RPMI8226 (cell line): ENCODE measurements around the gene NPC1.
"Not testable (repeated sequence)": the region's sequence is repeated elsewhere in the genome, so short reads cannot be mapped to it uniquely, and the experiment has no call there.

Source experiments
- DNase-seq: peaks from one replicate; pipeline ENCODE4 v3.0.0-alpha.2; 2015

The NPC1 gene

GRCh38 chr18:23573626-23574431 is 12.5 kb downstream of the NPC1 start:
- DNase-seq, result no peak

DNA sequence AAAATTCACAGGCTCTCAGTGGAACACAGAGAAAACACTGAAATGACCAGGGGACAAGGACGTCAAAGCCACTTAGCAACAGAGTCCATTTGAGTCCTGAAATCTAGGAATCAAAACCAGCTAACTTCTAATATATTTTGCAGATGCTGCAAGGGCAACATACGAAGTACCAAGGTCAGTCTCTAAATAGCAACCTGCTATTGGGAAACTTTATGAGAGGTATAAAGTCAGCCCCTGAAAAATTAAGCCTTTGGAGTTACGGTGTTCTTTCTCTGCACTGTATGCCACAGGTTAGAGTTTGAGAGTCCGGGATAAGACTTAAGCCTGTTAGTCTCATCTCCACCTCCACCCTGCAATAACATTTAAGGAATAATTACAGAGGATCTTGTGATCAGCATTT is 13.3 kb downstream of the NPC1 start:
- DNase-seq, result no peak

DNA sequence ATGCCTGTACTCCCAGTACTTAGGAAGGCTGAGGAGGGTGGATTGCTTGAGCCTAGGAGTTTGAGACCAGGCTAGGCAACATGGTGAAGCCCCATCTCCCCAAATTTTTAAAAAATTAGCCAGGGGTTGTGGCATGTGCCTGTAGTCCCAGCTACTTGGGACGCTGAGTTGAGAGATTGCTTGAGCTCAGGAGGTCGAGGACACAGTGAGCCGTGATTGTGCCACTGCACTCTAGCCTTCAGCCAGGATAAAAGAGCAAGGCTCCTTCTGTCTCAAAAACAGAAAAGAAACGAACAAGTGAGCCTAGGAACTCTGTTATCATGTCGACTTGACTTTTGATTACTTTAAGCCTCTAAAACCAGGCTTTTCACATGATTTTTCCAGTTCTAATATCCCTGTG is 13.7 kb downstream of the NPC1 start:
- no peak for DNase-seq

GRCh38 chr18:23572012-23572411 is 14.3 kb downstream of the NPC1 start:
- no peak for DNase-seq

DNA sequence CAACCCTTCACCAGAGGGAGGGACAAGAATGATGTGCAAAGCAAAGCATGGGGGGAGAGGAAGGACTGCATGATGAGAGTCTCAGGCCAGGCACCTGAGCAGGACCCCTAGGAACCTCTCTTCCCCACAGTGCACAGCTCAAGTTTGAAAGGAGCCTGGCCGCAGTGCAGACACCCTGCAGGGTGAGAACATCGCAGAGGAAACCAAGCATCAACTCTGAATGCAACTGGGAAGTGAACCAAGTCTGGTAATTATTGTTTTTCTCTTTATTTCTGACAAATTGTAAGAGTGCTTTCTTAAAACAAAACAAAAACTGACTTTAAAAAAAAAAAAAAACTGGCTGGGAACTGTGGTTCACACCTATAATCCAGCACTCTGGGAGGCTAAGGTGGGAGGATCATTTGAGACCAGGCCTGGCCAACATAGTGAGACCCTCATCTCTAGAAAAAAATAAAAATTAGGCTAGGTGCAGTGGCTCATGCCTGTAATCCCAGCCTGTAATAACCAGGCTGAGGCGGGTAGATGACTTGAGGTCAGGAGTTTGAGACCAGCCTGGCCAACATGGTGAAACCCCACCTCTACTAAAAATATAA is 15.3 kb downstream of the NPC1 start:
- no peak for DNase-seq

DNA sequence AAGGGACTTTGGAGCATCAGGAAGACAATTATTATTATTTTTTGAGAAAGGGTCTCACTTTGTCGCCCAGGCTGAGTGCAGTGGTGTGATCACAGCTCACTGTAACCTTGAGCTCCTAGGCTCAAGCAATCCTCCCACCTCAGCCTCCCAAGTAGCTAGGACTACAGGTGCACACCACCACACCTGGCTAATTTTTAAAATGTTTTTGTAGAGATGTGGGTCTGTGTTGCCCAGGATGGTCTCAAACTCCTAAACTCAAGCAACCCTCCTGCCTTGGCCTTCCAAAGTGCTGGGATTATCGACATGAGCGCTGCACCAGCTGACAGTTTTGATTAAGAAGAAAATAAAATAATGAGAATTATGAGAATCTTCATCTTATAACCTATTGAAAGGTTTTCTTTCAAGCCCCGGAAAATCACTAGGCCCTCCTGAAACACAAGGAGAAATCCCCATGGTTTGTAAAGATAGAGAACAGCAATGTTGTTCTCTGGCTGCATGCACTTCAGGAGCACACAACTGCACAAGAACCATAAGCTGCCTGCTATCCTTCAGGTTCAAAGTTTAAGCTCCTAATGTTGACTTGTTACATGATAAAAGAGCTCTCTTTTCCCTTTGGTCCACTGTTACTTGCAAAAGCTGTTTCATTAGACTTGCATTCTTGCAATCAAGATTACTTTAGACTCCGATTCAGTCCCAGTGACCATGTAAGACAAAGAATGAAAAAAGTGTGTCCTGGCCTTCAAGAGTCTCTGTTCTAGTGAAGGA is 16.8 kb downstream of the NPC1 start:
- no peak for DNase-seq

DNA sequence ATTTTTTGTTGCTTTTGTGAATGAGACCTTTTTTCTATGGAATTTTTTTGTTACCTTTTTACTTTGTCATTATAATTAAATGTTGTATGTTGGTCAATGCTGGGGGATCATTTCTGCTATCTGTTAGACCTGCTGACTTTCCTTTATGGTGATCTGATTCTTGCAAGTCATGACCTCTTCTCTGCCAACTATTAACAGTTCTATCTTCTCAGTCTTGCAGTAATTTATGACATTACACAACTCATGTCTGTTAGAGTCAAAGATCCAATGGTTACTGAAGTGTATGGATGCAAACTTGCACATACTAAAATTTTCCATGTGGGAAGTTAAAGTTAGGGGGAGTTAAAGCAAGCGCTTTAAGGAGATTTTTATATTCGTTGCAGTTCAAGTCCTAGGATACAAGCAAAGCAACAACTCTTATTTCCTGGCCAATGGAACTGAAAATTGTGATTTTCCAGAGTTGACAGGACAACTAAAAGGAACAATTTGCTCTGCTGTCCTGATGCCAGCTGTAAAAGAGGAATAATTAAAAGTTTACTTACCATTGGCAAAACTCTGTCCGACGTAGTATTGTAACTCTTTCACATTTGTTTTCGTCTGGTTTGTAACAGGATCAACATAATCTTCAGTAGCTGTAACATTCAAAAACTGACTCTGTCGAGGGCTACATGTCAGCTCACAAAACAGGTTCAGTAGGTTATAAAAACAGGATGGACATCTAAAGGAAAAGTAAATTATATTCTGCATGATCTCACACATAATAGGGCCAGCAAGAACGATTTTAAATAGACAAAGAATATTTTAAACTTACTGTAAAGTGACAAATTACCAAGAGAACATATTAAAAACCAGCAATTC is 17.8 kb downstream of the NPC1 start:
- no peak for DNase-seq

DNA sequence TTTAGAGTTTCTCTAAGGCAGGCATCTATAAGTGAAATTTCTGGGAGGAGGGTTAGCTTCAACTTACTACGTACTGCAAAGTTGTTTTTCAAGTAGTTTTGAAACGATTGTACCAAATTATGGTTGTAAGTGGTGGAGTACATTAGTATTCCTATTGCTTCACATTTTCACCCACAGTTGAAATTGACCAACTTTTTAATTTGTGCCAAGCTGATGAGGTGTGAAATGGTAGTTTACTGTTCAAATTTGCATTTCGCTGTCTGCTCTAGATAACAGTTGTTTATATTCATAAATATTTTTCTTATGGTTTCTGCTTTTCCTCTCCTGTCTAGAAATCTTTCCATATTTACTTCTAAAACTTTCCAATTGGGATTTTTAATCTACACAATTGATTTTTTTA is 18.6 kb downstream of the NPC1 start:
- no peak for DNase-seq

- no peak for DNase-seq
Measured at GRCh38 chr18:23565916-23566547, 20.3 kb downstream of the NPC1 start.

GRCh38 chr18:23563377-23564043 is 22.8 kb downstream of the NPC1 start:
- no peak for DNase-seq

DNA sequence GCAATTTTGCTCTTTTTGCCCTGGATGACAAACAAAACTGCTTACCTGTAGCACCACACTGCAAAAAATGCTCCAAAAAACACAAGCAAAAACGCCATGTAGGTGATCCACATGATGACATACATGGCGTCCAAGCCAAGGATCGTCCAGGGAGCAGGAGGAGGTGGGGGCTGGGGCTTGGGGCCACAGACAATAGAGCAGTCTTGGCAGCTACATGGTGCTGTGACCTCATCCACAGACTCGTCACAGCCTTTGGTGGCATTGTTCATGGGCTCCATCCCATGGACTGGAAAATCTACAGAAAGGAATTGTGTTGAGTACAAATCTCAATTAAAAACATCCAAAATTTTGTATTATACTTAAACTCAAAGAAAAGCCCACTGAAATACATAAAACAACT is 26.1 kb downstream of the NPC1 start:
- no peak for DNase-seq

GRCh38 chr18:23557511-23557910 is 28.8 kb downstream of the NPC1 start:
- not testable (repeated sequence) for DNase-seq

DNA sequence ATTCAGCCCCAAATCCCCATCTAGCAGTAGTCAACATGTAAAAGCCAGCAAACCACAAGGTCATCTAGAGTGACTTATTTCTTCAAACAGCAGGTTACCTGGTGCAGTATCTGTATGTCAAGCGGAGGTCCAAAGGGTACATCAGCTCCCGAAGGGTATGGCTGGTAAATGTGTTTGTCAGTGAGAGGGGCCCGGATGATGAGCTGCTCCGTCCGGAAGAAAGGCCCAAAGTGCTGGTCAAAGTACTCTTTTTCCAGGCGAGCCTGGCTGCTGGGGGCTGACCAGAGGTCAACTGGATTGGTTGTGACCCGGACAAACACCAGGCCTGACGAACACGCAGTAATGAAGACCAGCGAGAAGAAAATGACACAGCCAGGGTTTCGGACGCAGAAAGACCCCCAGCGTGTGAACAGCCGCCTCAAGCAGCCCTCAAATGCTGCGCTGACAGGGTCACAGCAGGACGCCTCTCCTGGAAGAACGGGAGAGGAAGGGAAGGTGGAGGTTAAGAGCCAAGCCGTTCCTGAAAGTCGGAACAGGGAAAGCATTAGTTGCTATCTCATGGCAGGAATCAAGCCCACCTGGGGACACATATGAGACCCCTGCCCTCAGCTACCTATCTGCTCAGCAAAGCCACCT is 30.0 kb downstream of the NPC1 start:
- DNase-seq, result no peak

- DNase-seq, result no peak
Measured at GRCh38 chr18:23553887-23554286, 32.4 kb downstream of the NPC1 start.

- no peak for DNase-seq
Measured at GRCh38 chr18:23552505-23552904, 33.8 kb downstream of the NPC1 start.

- no peak for DNase-seq
Measured at GRCh38 chr18:23551978-23552377, 34.3 kb downstream of the NPC1 start.

DNA sequence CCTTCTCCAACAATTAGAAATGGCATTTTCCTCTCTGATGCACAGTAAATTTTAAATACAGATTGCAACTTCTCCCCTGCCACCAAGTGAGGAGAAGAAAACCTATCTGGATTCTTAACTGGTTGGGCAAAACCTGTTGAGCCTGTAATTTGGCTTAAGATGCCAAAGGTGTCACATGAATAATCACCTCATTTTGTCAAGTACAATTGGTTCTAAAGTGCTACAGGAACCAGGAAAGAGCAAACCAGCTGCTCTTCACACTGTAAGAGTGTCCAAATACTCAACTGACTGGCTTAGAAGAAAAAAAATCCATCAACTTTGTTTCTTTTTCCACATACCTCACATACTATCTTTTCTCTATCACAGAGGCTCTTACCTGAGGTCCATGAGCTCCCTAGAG is 35.4 kb downstream of the NPC1 start:
- no peak for DNase-seq

DNA sequence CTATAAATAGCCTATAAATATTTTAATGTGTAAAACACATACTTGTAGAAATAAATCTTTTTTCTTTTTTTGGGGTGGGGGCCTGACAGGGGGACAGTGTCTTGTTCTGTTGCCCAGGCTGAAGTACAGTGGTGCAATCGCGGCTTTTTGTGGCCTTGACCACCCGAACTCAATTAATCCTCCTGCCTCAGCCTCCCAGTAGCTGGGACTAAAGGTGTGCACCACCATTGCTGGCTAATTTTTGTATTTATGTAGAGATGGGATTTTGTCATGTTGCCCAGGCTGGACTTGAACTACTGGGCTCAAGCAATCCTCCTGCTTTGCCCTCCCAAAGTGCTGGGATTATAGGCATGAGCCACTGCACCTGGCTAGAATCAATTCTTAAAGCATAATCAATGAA is 37.6 kb downstream of the NPC1 start:
- no peak for DNase-seq

DNA sequence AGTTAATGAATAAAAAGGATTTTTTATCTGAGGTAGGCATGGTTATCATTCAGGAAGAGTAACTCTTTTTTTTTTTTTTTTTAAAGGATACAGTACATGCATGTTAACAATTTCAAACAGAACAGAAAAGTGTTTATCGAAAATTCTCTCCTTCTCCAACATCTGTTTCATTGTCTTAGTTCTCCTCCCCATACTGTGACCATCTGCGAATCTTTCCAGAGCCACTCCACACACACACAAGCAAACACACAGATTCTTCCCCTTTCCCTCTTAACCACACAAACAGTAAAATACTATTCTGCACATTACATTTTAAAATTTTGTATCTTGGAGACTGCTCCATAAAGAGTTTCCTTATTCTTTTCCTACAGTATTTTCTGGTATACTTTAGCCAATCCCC is 38.0 kb downstream of the NPC1 start:
- DNase-seq, result no peak

- DNase-seq, result no peak
Measured at GRCh38 chr18:23547846-23548245, 38.5 kb downstream of the NPC1 start.

DNA sequence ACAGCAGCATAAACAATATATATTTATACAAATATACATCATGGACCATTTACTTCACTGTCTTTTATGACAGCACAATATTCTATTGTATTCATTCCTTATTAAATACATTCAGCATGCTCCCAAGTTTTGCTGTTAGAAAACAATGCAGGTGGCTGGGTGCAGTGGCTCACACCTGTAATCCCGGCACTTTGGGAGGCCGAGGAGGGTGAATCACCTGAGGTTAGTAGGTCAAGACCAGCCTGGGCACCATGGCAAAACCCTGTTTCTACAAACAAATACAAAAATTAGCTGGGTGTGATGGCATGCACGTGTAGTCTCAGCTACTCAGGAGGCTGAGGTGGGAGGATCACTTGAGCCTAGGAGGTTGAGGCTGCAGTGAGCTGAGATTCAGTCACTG is 39.0 kb downstream of the NPC1 start:
- no peak for DNase-seq
